ENCODE data around the gene CACNA1B.

CACNA1B gene

DNA sequence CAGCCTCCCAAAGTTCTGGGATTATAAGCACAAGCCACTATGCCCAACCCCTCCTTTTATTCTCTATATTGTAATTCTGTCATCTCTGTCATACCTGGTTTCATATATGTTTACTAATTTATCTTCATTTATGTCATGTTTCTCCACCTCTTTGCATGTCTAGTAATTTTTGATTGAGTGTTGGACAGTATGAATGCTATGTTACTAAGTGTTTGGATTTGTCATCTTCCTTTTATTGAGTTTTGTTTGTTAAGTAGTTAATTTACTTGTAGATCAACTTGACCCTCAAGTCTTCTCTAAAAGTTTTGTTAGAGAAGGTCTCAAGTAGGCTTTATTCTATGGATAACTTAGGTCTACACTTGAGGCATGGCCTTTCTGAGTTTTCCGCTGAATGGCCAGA, 17.2 kb upstream of the CACNA1B start:
- TF ChIP-seq PAX5 (IDR thresholded peaks at IDR 0.05; ENCODE audit: insufficient read depth, low read length, severe bottlenecking) (no peak), POLR2A (IDR thresholded peaks at IDR 0.05; ENCODE audit: low read depth, low read length) (no peak), POLR2AphosphoS5 (IDR thresholded peaks at IDR 0.05; ENCODE audit: low read depth, low read length) (no peak), SPI1 (IDR thresholded peaks at IDR 0.05; ENCODE audit: low read depth, low read length) (no peak), TAF1 (IDR thresholded peaks at IDR 0.05; ENCODE audit: low read depth, low read length) (no peak), POU2F2 (IDR thresholded peaks at IDR 0.05; ENCODE audit: low read depth, low read length) (no peak)
- DNase-seq (ENCODE audit: insufficient read length, low spot score) (no peak), FAIRE-seq (no peak)

DNA sequence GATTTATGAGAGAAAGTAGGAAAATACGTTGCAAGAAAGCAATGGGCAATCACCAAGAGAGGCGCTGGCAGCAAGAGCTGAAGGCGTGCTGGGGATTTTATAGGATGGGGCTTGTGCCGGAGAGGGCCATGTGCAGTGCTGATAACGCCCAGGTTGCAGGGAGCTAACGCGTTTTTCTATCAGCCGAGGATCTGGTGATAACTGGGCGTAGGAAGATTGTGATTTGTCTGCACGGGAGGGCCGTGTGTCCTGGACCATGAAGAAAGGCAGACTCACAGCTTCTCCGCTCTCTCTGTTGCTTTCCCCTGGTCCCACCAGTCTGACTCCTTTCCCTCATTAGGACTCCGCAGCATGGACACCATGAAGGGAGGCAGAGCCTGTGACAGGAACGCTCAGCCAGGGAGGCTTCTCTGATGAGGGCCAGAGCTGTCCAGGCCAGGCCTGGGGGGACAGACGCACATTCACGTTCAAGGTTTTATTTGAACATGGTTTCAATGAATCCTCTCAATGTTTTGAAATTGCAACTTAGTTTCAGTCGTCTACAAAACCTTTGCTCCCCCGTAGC, 11.9 kb upstream of the CACNA1B start:
- no peak for FAIRE-seq
- TF ChIP-seq POLR2AphosphoS5 (IDR thresholded peaks at IDR 0.05; ENCODE audit: low read depth, low read length), result no peak
- TF ChIP-seq TAF1 (IDR thresholded peaks at IDR 0.05; ENCODE audit: low read depth, low read length), result no peak
- no peak for TF ChIP-seq POLR2A (IDR thresholded peaks at IDR 0.05; ENCODE audit: low read depth, low read length)
- no peak for TF ChIP-seq POU2F2 (IDR thresholded peaks at IDR 0.05; ENCODE audit: low read depth, low read length)
- no peak for TF ChIP-seq PAX5 (IDR thresholded peaks at IDR 0.05; ENCODE audit: insufficient read depth, low read length, severe bottlenecking)
- TF ChIP-seq SPI1 (IDR thresholded peaks at IDR 0.05; ENCODE audit: low read depth, low read length), result no peak
- no peak for DNase-seq (ENCODE audit: insufficient read length, low spot score)

DNA sequence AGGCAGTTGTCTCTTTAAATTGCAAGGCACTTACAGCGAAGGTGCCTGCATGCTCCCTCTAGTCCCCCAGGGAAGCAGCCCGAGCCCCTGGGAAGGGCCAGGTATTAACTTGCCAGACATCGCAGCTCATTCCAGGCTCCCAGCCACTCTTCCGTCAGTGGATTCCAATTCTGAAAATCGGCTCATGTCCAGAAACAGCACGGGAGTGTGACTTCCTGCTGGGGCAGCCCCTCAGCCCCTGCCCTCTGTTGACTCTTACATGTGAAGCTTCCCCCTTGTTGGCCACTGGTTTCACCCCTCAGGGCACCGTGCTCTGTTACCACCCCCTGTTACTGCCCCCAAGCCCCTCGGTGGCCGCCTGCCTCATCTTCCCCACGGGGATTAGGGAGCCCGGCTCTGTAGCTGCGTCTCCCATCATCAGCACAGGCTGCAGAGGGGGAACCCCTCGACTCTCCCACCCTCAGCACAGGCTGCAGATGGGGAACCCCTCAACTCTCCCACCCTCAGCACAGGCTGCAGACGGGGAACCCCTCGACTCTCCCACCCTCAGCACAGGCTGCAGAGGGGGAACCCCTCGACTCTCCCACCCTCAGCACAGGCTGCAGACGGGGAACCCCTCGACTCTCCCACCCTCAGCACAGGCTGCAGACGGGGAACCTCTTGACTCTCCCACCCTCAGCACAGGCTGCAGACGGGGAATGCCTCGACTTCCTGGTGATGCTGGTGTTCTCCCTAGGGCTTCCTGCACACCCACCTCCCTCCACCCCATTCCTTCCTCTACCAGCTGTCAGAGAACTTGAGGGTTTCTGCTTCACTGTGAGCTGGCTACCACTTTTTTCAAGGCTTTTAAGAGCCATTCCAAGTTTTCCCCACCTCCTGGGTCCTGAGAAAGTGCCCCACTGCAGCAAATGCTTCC, 11.1 kb upstream of the CACNA1B start:
- DNase-seq (ENCODE audit: insufficient read length, low spot score), result no peak
- FAIRE-seq, result no peak
- TF ChIP-seq TAF1 (IDR thresholded peaks at IDR 0.05; ENCODE audit: low read depth, low read length) (no peak), POLR2AphosphoS5 (IDR thresholded peaks at IDR 0.05; ENCODE audit: low read depth, low read length) (no peak), POLR2A (IDR thresholded peaks at IDR 0.05; ENCODE audit: low read depth, low read length) (no peak), SPI1 (IDR thresholded peaks at IDR 0.05; ENCODE audit: low read depth, low read length) (no peak), PAX5 (IDR thresholded peaks at IDR 0.05; ENCODE audit: insufficient read depth, low read length, severe bottlenecking) (no peak), POU2F2 (IDR thresholded peaks at IDR 0.05; ENCODE audit: low read depth, low read length) (no peak)

DNA sequence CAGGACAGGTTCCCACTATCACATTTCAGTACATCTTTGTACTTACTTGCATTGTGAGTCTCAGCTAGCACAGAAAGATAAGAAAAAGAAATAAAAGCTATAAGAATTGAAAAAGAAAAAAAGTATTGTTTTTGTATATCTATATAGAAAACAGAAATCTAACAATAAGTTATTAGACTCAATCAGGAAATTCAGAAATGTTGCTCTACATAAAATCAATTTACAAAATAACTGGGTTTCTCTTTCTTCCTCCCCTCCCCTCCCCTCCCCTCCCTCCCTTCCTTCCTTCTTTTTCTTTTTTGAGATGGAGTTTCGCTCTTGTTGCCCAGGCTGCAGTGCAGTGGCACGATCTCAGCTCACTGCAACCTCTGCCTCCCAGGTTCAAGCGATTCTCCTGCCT, 7.2 kb upstream of the CACNA1B start:
- DNase-seq (ENCODE audit: insufficient read length, low spot score) (no peak), FAIRE-seq (no peak)
- TF ChIP-seq TAF1 (IDR thresholded peaks at IDR 0.05; ENCODE audit: low read depth, low read length), result no peak
- TF ChIP-seq POU2F2 (IDR thresholded peaks at IDR 0.05; ENCODE audit: low read depth, low read length), result no peak
- no peak for TF ChIP-seq PAX5 (IDR thresholded peaks at IDR 0.05; ENCODE audit: insufficient read depth, low read length, severe bottlenecking)
- TF ChIP-seq POLR2AphosphoS5 (IDR thresholded peaks at IDR 0.05; ENCODE audit: low read depth, low read length), result no peak
- TF ChIP-seq SPI1 (IDR thresholded peaks at IDR 0.05; ENCODE audit: low read depth, low read length), result no peak
- no peak for TF ChIP-seq POLR2A (IDR thresholded peaks at IDR 0.05; ENCODE audit: low read depth, low read length)

DNA sequence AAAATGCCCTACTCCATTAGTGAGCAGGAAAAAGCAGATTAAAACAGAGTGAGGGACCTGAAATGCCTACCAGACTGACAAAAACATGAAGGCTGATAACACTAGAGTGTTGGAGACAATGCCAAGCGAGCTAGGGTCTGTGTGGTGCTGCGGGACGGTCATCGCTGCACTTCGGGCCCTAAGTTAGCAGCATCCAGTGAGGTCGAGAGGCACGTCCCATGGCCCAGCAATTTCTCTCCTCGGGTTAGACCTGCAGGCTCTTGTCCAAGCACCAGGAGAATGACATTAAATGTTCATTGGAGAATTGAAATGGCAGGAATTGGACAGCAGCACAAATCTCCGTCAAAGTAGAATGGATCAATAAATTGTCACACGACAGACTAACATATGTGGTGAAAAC, 5.3 kb upstream of the CACNA1B start:
- DNase-seq (ENCODE audit: insufficient read length, low spot score) (no peak), FAIRE-seq (no peak)
- TF ChIP-seq SPI1 (IDR thresholded peaks at IDR 0.05; ENCODE audit: low read depth, low read length), result no peak
- no peak for TF ChIP-seq POLR2A (IDR thresholded peaks at IDR 0.05; ENCODE audit: low read depth, low read length)
- no peak for TF ChIP-seq POU2F2 (IDR thresholded peaks at IDR 0.05; ENCODE audit: low read depth, low read length)
- TF ChIP-seq PAX5 (IDR thresholded peaks at IDR 0.05; ENCODE audit: insufficient read depth, low read length, severe bottlenecking), result no peak
- TF ChIP-seq TAF1 (IDR thresholded peaks at IDR 0.05; ENCODE audit: low read depth, low read length), result no peak
- TF ChIP-seq POLR2AphosphoS5 (IDR thresholded peaks at IDR 0.05; ENCODE audit: low read depth, low read length), result no peak

DNA sequence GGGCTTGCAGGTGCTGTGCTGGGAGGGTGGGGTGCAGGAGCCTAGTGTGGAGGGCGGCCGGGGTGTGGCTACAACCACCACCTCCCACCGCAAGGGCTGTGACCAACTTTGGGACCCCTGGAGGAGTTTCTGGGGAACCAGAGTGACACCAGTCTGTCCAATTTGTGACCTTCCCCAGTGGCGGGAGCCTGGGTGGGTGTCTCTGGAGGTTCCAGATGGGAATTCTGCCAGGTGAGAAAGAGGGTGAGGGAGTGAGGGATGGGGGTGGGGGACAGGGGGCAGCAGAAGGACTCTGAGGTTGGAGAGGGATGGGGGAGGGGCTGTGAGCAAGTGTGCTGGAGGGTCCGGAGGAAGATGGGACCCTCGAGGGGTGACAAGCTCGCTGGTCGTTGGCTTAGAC, 4.2 kb upstream of the CACNA1B start:
- DNase-seq (ENCODE audit: insufficient read length, low spot score) (no peak), FAIRE-seq (no peak)
- TF ChIP-seq PAX5 (IDR thresholded peaks at IDR 0.05; ENCODE audit: insufficient read depth, low read length, severe bottlenecking), result no peak

DNA sequence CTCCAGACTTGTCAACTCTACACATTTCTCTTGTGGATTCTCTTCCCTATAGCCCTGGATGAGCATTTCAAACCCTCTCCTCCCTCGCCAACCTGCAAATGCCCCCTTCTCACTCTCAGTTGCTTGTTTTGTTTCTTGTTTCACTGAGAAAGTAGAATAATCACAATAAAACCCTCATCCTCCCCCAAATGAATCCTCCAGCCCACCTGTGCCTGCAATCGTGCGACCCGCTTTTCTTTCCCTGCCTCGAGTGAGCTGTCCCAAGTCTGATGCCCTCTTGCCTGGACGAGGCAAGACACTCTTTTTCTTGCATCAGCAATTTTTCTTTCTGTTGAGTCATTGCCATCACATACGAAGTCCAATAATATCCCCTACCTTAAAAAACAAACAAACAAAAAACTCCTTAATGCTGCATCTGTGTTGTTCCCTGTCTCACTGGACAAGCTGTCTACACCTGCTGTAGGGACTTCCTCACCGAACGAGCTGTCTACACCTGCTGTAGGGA, 3.7 kb upstream of the CACNA1B start:
- DNase-seq (ENCODE audit: insufficient read length, low spot score) (no peak), FAIRE-seq (no peak)
- no peak for TF ChIP-seq POLR2A (IDR thresholded peaks at IDR 0.05; ENCODE audit: low read depth, low read length)
- no peak for TF ChIP-seq PAX5 (IDR thresholded peaks at IDR 0.05; ENCODE audit: insufficient read depth, low read length, severe bottlenecking)
- no peak for TF ChIP-seq POLR2AphosphoS5 (IDR thresholded peaks at IDR 0.05; ENCODE audit: low read depth, low read length)
- TF ChIP-seq POU2F2 (IDR thresholded peaks at IDR 0.05; ENCODE audit: low read depth, low read length), result no peak

DNA sequence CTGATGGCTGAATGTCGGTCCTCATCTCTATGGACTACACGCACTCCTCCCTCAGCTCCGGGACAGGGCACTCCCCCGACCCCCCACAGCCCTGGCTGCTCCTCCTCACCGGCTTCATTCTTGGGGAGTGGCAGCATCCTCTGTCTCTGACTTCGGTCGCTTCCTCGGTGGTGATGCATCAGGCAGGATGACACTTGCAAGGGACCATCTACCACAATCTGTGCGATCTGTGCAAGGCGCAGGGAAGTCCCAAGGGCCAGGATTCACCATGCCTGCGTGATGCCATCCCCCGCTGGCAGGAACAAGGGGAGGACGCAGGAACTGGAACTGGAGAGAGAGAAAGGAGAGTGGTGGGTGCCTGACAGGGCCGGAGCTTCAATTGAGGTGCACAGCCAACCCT, 2.2 kb upstream of the CACNA1B start:
- no peak for FAIRE-seq
- TF ChIP-seq POU2F2 (IDR thresholded peaks at IDR 0.05; ENCODE audit: low read depth, low read length), result no peak
- no peak for TF ChIP-seq POLR2A (IDR thresholded peaks at IDR 0.05; ENCODE audit: low read depth, low read length)
- DNase-seq (ENCODE audit: insufficient read length, low spot score), result no peak

DNA sequence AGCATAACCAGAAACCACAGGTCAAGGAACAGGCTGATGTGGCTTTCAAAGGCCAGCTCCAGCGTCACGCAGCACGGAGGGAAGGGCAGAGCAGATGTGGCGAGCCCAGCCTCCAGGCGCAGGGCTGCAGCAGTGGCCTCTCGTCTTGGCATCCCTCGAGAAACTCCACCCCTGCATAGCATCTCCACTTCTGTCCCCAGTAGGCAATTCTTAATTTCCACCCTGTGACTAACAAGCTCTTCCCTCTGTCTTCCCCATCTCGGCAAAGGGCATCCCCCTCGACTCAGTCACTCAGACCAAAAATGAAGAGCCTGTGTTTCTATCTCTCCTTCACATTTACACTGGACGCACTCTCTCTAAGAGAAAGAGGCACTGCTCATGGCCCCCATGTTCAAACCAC, 1.7 kb upstream of the CACNA1B start:
- FAIRE-seq (no peak), DNase-seq (ENCODE audit: insufficient read length, low spot score) (no peak)

DNA sequence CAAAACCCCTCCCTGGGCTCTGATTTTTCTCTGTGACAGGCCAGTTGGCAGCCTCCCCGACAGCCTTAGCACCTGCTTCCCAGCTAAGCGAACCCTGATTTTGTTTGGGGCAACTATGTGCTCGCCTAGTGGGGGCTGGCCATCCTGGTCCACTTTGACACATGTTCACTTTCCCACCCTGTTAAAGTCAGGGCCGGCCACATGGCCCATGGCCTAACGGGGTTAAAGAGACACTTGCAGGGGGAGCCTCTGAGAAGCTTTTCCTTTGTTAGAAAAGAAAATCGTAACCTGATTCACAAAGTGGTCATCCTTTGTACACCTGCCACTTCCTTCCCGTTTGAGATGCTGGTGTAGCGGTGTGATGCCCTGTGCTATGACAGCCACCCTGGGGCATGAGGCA, 1.3 kb upstream of the CACNA1B start:
- FAIRE-seq (no peak), DNase-seq (ENCODE audit: insufficient read length, low spot score) (no peak)
- TF ChIP-seq PAX5 (IDR thresholded peaks at IDR 0.05; ENCODE audit: insufficient read depth, low read length, severe bottlenecking) (no peak), POLR2A (IDR thresholded peaks at IDR 0.05; ENCODE audit: low read depth, low read length) (no peak), POLR2AphosphoS5 (IDR thresholded peaks at IDR 0.05; ENCODE audit: low read depth, low read length) (no peak), TAF1 (IDR thresholded peaks at IDR 0.05; ENCODE audit: low read depth, low read length) (no peak), SPI1 (IDR thresholded peaks at IDR 0.05; ENCODE audit: low read depth, low read length) (no peak), POU2F2 (IDR thresholded peaks at IDR 0.05; ENCODE audit: low read depth, low read length) (no peak)

More for the DNA sequence above, 1.7 kb upstream of the CACNA1B start:
- TF ChIP-seq POLR2AphosphoS5 (IDR thresholded peaks at IDR 0.05; ENCODE audit: low read depth, low read length) (no peak), PAX5 (IDR thresholded peaks at IDR 0.05; ENCODE audit: insufficient read depth, low read length, severe bottlenecking) (no peak), POU2F2 (IDR thresholded peaks at IDR 0.05; ENCODE audit: low read depth, low read length) (no peak), SPI1 (IDR thresholded peaks at IDR 0.05; ENCODE audit: low read depth, low read length) (no peak)

All from GM12891 (cell line).